Panc1 (cell line): ENCODE measurements around the gene SOSTDC1. TPM values are rescaled to one million over a fixed set of nuclear protein-coding genes. Genes with fewer than 3 reads are reported as not detected.

Experiments used
- ATAC-seq: fragments of 200-7000 bp; cut with Tn5 transposase; 2 replicates; pipeline ENCODE4 v1.9.1; 2020; ENCODE audit warnings: mild to moderate bottlenecking, moderate library complexity
- BruUV-seq: library from RNA; stranded (reverse); fragments of 400-500 nt; replicated peaks from 2 replicates; lab custom pipeline; 2021; lab: Mats Ljungman, UMichigan
- CTCF ChIA-PET: fragments of 300-600 bp; sonication (Branson Sonifier 250); formaldehyde crosslinking; loops from one replicate; lab custom pipeline; 2022; ENCODE audit warnings: antibody characterized with exemption; lab: Charles Lee
- POLR2A ChIA-PET: fragments of 300-600 bp; sonication (Branson Sonifier 250); formaldehyde crosslinking; loops from one replicate; lab custom pipeline; 2022; ENCODE audit warnings: antibody characterized with exemption; lab: Charles Lee
- DNase-seq: peaks from one replicate; pipeline ENCODE4 v3.0.0-alpha.2; 2010; ENCODE audit warnings: low read depth, low spot score
- H3K27ac ChIP-seq: 2 replicates; pipeline ENCODE4 v1.5.1; 2011; ENCODE audit warnings: mild to moderate bottlenecking, low read length, inconsistent platforms
- H3K27me3 ChIP-seq: fragments of 200-500 bp; sonication (Bioruptor generic); 2 replicates; pipeline ENCODE4 v1.6.0; 2014; ENCODE audit warnings: low read length, inconsistent platforms; ENCODE audit not compliant: control insufficient read depth, insufficient read depth
- H3K36me3 ChIP-seq: fragments of 200-500 bp; sonication (Bioruptor generic); 2 replicates; pipeline ENCODE4 v1.5.1; 2014; ENCODE audit warnings: inconsistent platforms, mild to moderate bottlenecking, low read length, moderate library complexity; ENCODE audit not compliant: control insufficient read depth, insufficient read depth
- H3K4me1 ChIP-seq: 2 replicates; pipeline ENCODE4 v1.5.1; 2011; ENCODE audit warnings: inconsistent platforms, mild to moderate bottlenecking, low read length, moderate library complexity; ENCODE audit not compliant: control insufficient read depth, insufficient read depth
- H3K4me3 ChIP-seq, 2 experiments: 2 replicates each; pipeline ENCODE4 v1.5.1; 2011 to 2012; ENCODE audit warnings: low read depth in 2 of 2, low read length in 2 of 2, mild to moderate bottlenecking in 2 of 2, inconsistent platforms in 1 of 2, moderate library complexity in 1 of 2
- H3K9me3 ChIP-seq: fragments of 200-500 bp; sonication (Bioruptor generic); 2 replicates; pipeline ENCODE4 v1.5.1; 2014; ENCODE audit warnings: low read depth, mild to moderate bottlenecking, inconsistent platforms, low read length, moderate library complexity; ENCODE audit not compliant: control insufficient read depth, insufficient read depth
- POLR2AphosphoS5 ChIP-seq: IDR thresholded peaks from 2 replicates; pipeline ENCODE4 v1.6.1; 2012; ENCODE audit warnings: mild to moderate bottlenecking, low read depth, low read length, moderate library complexity
- SIN3A ChIP-seq: IDR thresholded peaks from 2 replicates; pipeline ENCODE4 v1.6.1; 2012; ENCODE audit warnings: low read depth, mild to moderate bottlenecking, low read length, moderate library complexity, borderline replicate concordance; ENCODE audit not compliant: insufficient read depth
- TCF7L2 ChIP-seq: IDR thresholded peaks from 2 replicates; pipeline ENCODE4 v1.6.1; 2011; ENCODE audit warnings: mild to moderate bottlenecking, low read depth, low read length, inconsistent platforms
- in situ Hi-C: cut with HindIII; loops from 2 replicates; pipeline ENCODE4 v1.10.0; 2016; ENCODE audit warnings: low sequenced_read_pairs, low pct_unique_long_range_greater_than_20kb
- intact Hi-C: fragments of 100-400 bp; cut with micrococcal nuclease; formaldehyde crosslinking; loops from one replicate; pipeline ENCODE4 v1.10.0; 2022; ENCODE audit not compliant: unreplicated experiment
- total RNA-seq: library from RNA; stranded (reverse); gene quantifications from one replicate; pipeline ENCODE4 v1.2.1, GENCODE V29; 2021; ENCODE audit not compliant: unreplicated experiment
- TF ChIP-seq, protein P1 (sequence below): fragments of 450-650 bp; IDR thresholded peaks from 2 replicates; pipeline ENCODE4 v1.5.1; 2017; ENCODE audit warnings: mild to moderate bottlenecking
- TF ChIP-seq, protein P2 (sequence below), 2 experiments: IDR thresholded peaks; 2 replicates each; pipeline ENCODE4 v1.6.1; 2011 to 2012; ENCODE audit warnings: low read depth in 2 of 2, control low read depth in 1 of 2, low read length in 1 of 2, mild to moderate bottlenecking in 1 of 2, moderate library complexity in 1 of 2; ENCODE audit not compliant: insufficient read depth in 1 of 2

The SOSTDC1 gene
- total RNA-seq, 1 experiment from 2014 or later = not detected

DNA sequence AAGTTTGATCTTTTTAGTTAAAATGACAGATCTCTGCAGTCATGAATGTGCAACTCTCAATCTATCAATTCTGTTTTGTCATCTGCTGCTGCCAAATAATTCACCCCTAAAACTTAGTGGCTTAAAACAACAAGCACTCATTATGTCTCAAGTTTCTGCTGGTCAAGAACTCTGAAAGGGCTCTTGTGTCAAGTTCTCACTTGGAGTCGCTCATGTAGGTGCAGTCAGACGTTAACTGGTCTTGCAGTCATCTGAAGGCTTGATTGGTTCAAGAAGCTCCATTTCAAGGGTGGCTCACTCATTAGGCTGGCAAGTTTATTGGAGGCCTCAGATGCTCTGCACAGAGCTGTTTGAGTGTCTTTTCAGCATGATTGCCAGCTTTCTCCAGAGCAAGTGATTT lies 32.6 kb upstream of the SOSTDC1 start:
- CTCF ChIA-PET = interaction anchor here (0.7 kb wide), 1 partner anchor 13 kb away, joined by 6 read pairs; no protein-coding TSS in a partner anchor
- H3K27ac ChIP-seq = no peak overlapping the region
- TF ChIP-seq, protein P1, sequence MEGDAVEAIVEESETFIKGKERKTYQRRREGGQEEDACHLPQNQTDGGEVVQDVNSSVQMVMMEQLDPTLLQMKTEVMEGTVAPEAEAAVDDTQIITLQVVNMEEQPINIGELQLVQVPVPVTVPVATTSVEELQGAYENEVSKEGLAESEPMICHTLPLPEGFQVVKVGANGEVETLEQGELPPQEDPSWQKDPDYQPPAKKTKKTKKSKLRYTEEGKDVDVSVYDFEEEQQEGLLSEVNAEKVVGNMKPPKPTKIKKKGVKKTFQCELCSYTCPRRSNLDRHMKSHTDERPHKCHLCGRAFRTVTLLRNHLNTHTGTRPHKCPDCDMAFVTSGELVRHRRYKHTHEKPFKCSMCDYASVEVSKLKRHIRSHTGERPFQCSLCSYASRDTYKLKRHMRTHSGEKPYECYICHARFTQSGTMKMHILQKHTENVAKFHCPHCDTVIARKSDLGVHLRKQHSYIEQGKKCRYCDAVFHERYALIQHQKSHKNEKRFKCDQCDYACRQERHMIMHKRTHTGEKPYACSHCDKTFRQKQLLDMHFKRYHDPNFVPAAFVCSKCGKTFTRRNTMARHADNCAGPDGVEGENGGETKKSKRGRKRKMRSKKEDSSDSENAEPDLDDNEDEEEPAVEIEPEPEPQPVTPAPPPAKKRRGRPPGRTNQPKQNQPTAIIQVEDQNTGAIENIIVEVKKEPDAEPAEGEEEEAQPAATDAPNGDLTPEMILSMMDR = no peak
- TF ChIP-seq TCF7L2 = no peak
- TF ChIP-seq, protein P2, sequence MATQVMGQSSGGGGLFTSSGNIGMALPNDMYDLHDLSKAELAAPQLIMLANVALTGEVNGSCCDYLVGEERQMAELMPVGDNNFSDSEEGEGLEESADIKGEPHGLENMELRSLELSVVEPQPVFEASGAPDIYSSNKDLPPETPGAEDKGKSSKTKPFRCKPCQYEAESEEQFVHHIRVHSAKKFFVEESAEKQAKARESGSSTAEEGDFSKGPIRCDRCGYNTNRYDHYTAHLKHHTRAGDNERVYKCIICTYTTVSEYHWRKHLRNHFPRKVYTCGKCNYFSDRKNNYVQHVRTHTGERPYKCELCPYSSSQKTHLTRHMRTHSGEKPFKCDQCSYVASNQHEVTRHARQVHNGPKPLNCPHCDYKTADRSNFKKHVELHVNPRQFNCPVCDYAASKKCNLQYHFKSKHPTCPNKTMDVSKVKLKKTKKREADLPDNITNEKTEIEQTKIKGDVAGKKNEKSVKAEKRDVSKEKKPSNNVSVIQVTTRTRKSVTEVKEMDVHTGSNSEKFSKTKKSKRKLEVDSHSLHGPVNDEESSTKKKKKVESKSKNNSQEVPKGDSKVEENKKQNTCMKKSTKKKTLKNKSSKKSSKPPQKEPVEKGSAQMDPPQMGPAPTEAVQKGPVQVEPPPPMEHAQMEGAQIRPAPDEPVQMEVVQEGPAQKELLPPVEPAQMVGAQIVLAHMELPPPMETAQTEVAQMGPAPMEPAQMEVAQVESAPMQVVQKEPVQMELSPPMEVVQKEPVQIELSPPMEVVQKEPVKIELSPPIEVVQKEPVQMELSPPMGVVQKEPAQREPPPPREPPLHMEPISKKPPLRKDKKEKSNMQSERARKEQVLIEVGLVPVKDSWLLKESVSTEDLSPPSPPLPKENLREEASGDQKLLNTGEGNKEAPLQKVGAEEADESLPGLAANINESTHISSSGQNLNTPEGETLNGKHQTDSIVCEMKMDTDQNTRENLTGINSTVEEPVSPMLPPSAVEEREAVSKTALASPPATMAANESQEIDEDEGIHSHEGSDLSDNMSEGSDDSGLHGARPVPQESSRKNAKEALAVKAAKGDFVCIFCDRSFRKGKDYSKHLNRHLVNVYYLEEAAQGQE (IDR thresholded peaks at IDR 0.05; ENCODE audit: insufficient read depth in 1 of 2, low read depth in 2 of 2, low read length in 1 of 2) = no peak
- no peak for TF ChIP-seq SIN3A
- TF ChIP-seq POLR2AphosphoS5 = no peak
- H3K4me3 ChIP-seq = no peak overlapping the region
- H3K9me3 ChIP-seq = no peaks in the 10 kb centered on the region
- POLR2A ChIA-PET = no interaction called here
- intact Hi-C loops = no loop called here
- BruUV-seq = no TSS peak
- H3K36me3 ChIP-seq = no peaks in the 10 kb centered on the region
- DNase-seq (no peak), ATAC-seq (no peak)
- no peaks in the 10 kb centered on the region for H3K27me3 ChIP-seq
- H3K4me1 ChIP-seq = no peaks in the 10 kb centered on the region
- in situ Hi-C loops = no loop called here

DNA sequence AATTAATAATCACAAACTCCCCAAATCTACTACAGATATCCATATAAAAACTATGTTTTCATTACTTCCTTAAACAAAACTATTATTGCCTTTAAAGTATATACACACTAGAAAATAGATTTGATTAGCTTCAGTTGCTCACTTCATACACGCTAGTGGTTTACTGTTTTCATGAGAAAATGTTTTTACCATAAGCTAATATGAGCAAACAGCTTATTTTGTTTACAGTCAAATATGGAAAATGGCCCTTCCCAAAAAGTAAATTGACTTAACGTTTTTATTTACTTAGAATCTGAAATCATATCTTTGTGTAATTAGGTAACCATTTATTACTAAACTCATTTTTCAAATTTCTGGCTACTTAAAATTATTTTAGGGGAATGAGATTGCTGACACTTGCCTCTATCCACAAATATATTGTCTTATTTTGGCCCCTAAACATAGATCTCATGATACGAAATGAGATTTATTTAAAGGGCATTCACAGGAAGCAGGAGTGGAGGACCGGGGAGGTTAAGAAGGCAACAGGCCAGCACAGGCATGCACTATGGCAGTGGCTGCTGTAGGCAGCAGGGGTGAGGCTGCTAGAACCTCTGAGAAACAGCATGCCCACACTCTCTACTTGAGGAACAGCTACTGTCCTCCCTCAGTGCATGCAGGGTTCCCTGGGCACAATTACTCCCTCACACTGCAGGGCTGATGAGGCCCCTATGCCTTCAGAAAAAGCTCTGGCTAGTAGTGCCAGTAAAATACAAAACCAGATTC lies 29.6 kb upstream of the SOSTDC1 start:
- no peak overlapping the region for H3K4me3 ChIP-seq
- DNase-seq = no peak
- no peaks in the 10 kb centered on the region for H3K9me3 ChIP-seq
- in situ Hi-C loops (no loop called here), intact Hi-C loops (no loop called here)
- ATAC-seq = peak; percentile 56; the same call in 1 of the 2 replicates
- H3K27ac ChIP-seq = no peak overlapping the region
- no peaks in the 10 kb centered on the region for H3K36me3 ChIP-seq
- POLR2A ChIA-PET = no interaction called here
- CTCF ChIA-PET = no interaction called here
- TF ChIP-seq, protein P1 = no peak
- TF ChIP-seq SIN3A (no peak), POLR2AphosphoS5 (no peak), TCF7L2 (no peak)
- TF ChIP-seq, protein P2 (IDR thresholded peaks at IDR 0.05; ENCODE audit: insufficient read depth in 1 of 2, low read depth in 2 of 2, low read length in 1 of 2) = no peak
- no peaks in the 10 kb centered on the region for H3K27me3 ChIP-seq
- H3K4me1 ChIP-seq = no peaks in the 10 kb centered on the region
- no TSS peak for BruUV-seq
